Measurements from ENCODE around the gene MKRN3.

The MKRN3 gene

GRCh38 chr15:23548071-23548470 is 17.4 kb upstream of the MKRN3 start:
- no peak overlapping the region for H3K27ac ChIP-seq (ENCODE audit: insufficient read depth, low read depth, low read length, poor library complexity, severe bottlenecking)
- no peaks in the 10 kb centered on the region for H3K4me1 ChIP-seq (ENCODE audit: control insufficient read depth, insufficient read depth, low read length)
- no peak overlapping the region for H3K4me3 ChIP-seq (ENCODE audit: insufficient read depth, low read depth, low read length)
- no peaks in the 10 kb centered on the region for H3K36me3 ChIP-seq (ENCODE audit: control insufficient read depth, insufficient read depth, low read length)
- WGBS, 2 experiments = 49 to 67% methylated on average over 3 of the region's 3 CpGs
- H3K9me3 ChIP-seq (ENCODE audit: control insufficient read depth, low read length) = peaks cover 2% of the 10 kb centered on the region
- H3K27me3 ChIP-seq (ENCODE audit: control insufficient read depth, insufficient read depth, low read length, poor library complexity, severe bottlenecking) = no peaks in the 10 kb centered on the region

- H3K27ac ChIP-seq (ENCODE audit: insufficient read depth, low read depth, low read length, poor library complexity, severe bottlenecking) = no peak overlapping the region
- peaks cover 3% of the 10 kb centered on the region for H3K9me3 ChIP-seq (ENCODE audit: control insufficient read depth, low read length)
- H3K4me1 ChIP-seq (ENCODE audit: control insufficient read depth, insufficient read depth, low read length) = no peaks in the 10 kb centered on the region
- no peaks in the 10 kb centered on the region for H3K36me3 ChIP-seq (ENCODE audit: control insufficient read depth, insufficient read depth, low read length)
- no peak overlapping the region for H3K4me3 ChIP-seq (ENCODE audit: insufficient read depth, low read depth, low read length)
- no peaks in the 10 kb centered on the region for H3K27me3 ChIP-seq (ENCODE audit: control insufficient read depth, insufficient read depth, low read length, poor library complexity, severe bottlenecking)
- WGBS, 2 experiments = 92 to 93% methylated on average over 19 of the region's 19 CpGs
Observed at GRCh38 chr15:23561914-23562313, 3.6 kb upstream of the MKRN3 start.

- H3K4me1 ChIP-seq (ENCODE audit: control insufficient read depth, insufficient read depth, low read length) = no peaks in the 10 kb centered on the region
- H3K4me3 ChIP-seq (ENCODE audit: insufficient read depth, low read depth, low read length) = no peak overlapping the region
- peak overlapping the region; percentile 31 for H3K27ac ChIP-seq (ENCODE audit: insufficient read depth, low read depth, low read length, poor library complexity, severe bottlenecking)
- no peaks in the 10 kb centered on the region for H3K9me3 ChIP-seq (ENCODE audit: control insufficient read depth, low read length)
- no peaks in the 10 kb centered on the region for H3K36me3 ChIP-seq (ENCODE audit: control insufficient read depth, insufficient read depth, low read length)
- H3K27me3 ChIP-seq (ENCODE audit: control insufficient read depth, insufficient read depth, low read length, poor library complexity, severe bottlenecking) = no peaks in the 10 kb centered on the region
- 89 to 92% methylated on average over 9 to 14 of the region's 14 CpGs for WGBS, 2 experiments
Observed at GRCh38 chr15:23564821-23565394, 566 bp upstream of the MKRN3 start.

- no peak overlapping the region for H3K27ac ChIP-seq (ENCODE audit: insufficient read depth, low read depth, low read length, poor library complexity, severe bottlenecking)
- H3K4me3 ChIP-seq (ENCODE audit: insufficient read depth, low read depth, low read length) = no peak overlapping the region
Observed at GRCh38 chr15:23566071-23566554, 639 bp downstream of the MKRN3 start.

GRCh38 chr15:23566651-23567050 is 1.2 kb downstream of the MKRN3 start:
- H3K36me3 ChIP-seq (ENCODE audit: control insufficient read depth, insufficient read depth, low read length) = no peaks in the 10 kb centered on the region
- WGBS, 2 experiments = 94 to 95% methylated on average over 8 of the region's 8 CpGs
- no peaks in the 10 kb centered on the region for H3K9me3 ChIP-seq (ENCODE audit: control insufficient read depth, low read length)
- H3K4me1 ChIP-seq (ENCODE audit: control insufficient read depth, insufficient read depth, low read length) = no peaks in the 10 kb centered on the region
- H3K27me3 ChIP-seq (ENCODE audit: control insufficient read depth, insufficient read depth, low read length, poor library complexity, severe bottlenecking) = no peaks in the 10 kb centered on the region
- H3K4me3 ChIP-seq (ENCODE audit: insufficient read depth, low read depth, low read length) = no peak overlapping the region
- no peak overlapping the region for H3K27ac ChIP-seq (ENCODE audit: insufficient read depth, low read depth, low read length, poor library complexity, severe bottlenecking)

More at GRCh38 chr15:23566071-23566554, 639 bp downstream of the MKRN3 start:
- no peaks in the 10 kb centered on the region for H3K9me3 ChIP-seq (ENCODE audit: control insufficient read depth, low read length)
- no peaks in the 10 kb centered on the region for H3K27me3 ChIP-seq (ENCODE audit: control insufficient read depth, insufficient read depth, low read length, poor library complexity, severe bottlenecking)
- WGBS, 2 experiments = 92 to 95% methylated on average over 22 of the region's 22 CpGs
- no peaks in the 10 kb centered on the region for H3K4me1 ChIP-seq (ENCODE audit: control insufficient read depth, insufficient read depth, low read length)
- H3K36me3 ChIP-seq (ENCODE audit: control insufficient read depth, insufficient read depth, low read length) = no peaks in the 10 kb centered on the region

GRCh38 chr15:23567921-23568320 is 2.4 kb downstream of the MKRN3 start:
- H3K9me3 ChIP-seq (ENCODE audit: control insufficient read depth, low read length) = no peaks in the 10 kb centered on the region
- no peaks in the 10 kb centered on the region for H3K4me1 ChIP-seq (ENCODE audit: control insufficient read depth, insufficient read depth, low read length)
- H3K27me3 ChIP-seq (ENCODE audit: control insufficient read depth, insufficient read depth, low read length, poor library complexity, severe bottlenecking) = no peaks in the 10 kb centered on the region
- H3K27ac ChIP-seq (ENCODE audit: insufficient read depth, low read depth, low read length, poor library complexity, severe bottlenecking) = no peak overlapping the region
- H3K36me3 ChIP-seq (ENCODE audit: control insufficient read depth, insufficient read depth, low read length) = no peaks in the 10 kb centered on the region
- H3K4me3 ChIP-seq (ENCODE audit: insufficient read depth, low read depth, low read length) = no peak overlapping the region
- WGBS, 2 experiments = 50 to 68% methylated on average over 1 of the region's 1 CpG

GRCh38 chr15:23569151-23569925 is 3.9 kb downstream of the MKRN3 start:
- Histone ChIP-seq H3K36me3 (ENCODE audit: control insufficient read depth, insufficient read depth, low read length) (no peaks in the 10 kb centered on the region), H3K27me3 (ENCODE audit: control insufficient read depth, insufficient read depth, low read length, poor library complexity, severe bottlenecking) (no peaks in the 10 kb centered on the region), H3K27ac (ENCODE audit: insufficient read depth, low read depth, low read length, poor library complexity, severe bottlenecking) (no peak overlapping the region), H3K4me3 (ENCODE audit: insufficient read depth, low read depth, low read length) (no peak overlapping the region), H3K9me3 (ENCODE audit: control insufficient read depth, low read length) (no peaks in the 10 kb centered on the region), H3K4me1 (ENCODE audit: control insufficient read depth, insufficient read depth, low read length) (no peaks in the 10 kb centered on the region)
- WGBS, 2 experiments = 69 to 70% methylated on average over 5 of the region's 5 CpGs

GRCh38 chr15:23570486-23570885 is 5.0 kb downstream of the MKRN3 start:
- no peaks in the 10 kb centered on the region for H3K9me3 ChIP-seq (ENCODE audit: control insufficient read depth, low read length)
- no peaks in the 10 kb centered on the region for H3K36me3 ChIP-seq (ENCODE audit: control insufficient read depth, insufficient read depth, low read length)
- H3K4me3 ChIP-seq (ENCODE audit: insufficient read depth, low read depth, low read length) = no peak overlapping the region
- WGBS, 2 experiments = 37 to 40% methylated on average over 3 of the region's 3 CpGs
- peak overlapping the region; percentile 76 for H3K27ac ChIP-seq (ENCODE audit: insufficient read depth, low read depth, low read length, poor library complexity, severe bottlenecking)
- H3K27me3 ChIP-seq (ENCODE audit: control insufficient read depth, insufficient read depth, low read length, poor library complexity, severe bottlenecking) = no peaks in the 10 kb centered on the region
- H3K4me1 ChIP-seq (ENCODE audit: control insufficient read depth, insufficient read depth, low read length) = no peaks in the 10 kb centered on the region

- Histone ChIP-seq H3K36me3 (ENCODE audit: control insufficient read depth, insufficient read depth, low read length) (no peaks in the 10 kb centered on the region), H3K4me1 (ENCODE audit: control insufficient read depth, insufficient read depth, low read length) (no peaks in the 10 kb centered on the region), H3K27ac (ENCODE audit: insufficient read depth, low read depth, low read length, poor library complexity, severe bottlenecking) (no peak overlapping the region), H3K9me3 (ENCODE audit: control insufficient read depth, low read length) (no peaks in the 10 kb centered on the region), H3K27me3 (ENCODE audit: control insufficient read depth, insufficient read depth, low read length, poor library complexity, severe bottlenecking) (no peaks in the 10 kb centered on the region), H3K4me3 (ENCODE audit: insufficient read depth, low read depth, low read length) (no peak overlapping the region)
- WGBS, 2 experiments = 72 to 74% methylated on average over 3 to 4 of the region's 4 CpGs
Observed at GRCh38 chr15:23572844-23573243, 7.4 kb downstream of the MKRN3 start.

- Histone ChIP-seq H3K4me3 (ENCODE audit: insufficient read depth, low read depth, low read length) (no peak overlapping the region), H3K27ac (ENCODE audit: insufficient read depth, low read depth, low read length, poor library complexity, severe bottlenecking) (no peak overlapping the region), H3K4me1 (ENCODE audit: control insufficient read depth, insufficient read depth, low read length) (no peaks in the 10 kb centered on the region), H3K9me3 (ENCODE audit: control insufficient read depth, low read length) (no peaks in the 10 kb centered on the region), H3K36me3 (ENCODE audit: control insufficient read depth, insufficient read depth, low read length) (no peaks in the 10 kb centered on the region), H3K27me3 (ENCODE audit: control insufficient read depth, insufficient read depth, low read length, poor library complexity, severe bottlenecking) (no peaks in the 10 kb centered on the region)
- WGBS, 2 experiments = 34 to 36% methylated on average over 3 of the region's 3 CpGs
Observed at GRCh38 chr15:23574742-23575141, 9.3 kb downstream of the MKRN3 start.
